ENCODE measurements around the gene ZNF521. TPM values are rescaled to one million over a fixed set of nuclear protein-coding genes. Genes with fewer than 3 reads are reported as not detected.

Gene ZNF521
- total RNA-seq, 1 experiment from 2014 or later = not detected

GRCh38 chr18:25190472-25190871, 161.5 kb downstream of the ZNF521 start:
- DNase-seq (ENCODE audit: low read depth) = no peak
- in situ Hi-C loops (cut with HindIII; ENCODE audit: low pct_unique_long_range_greater_than_20kb, low sequenced_read_pairs) = no loop called here

GRCh38 chr18:25189391-25190185, 162.4 kb downstream of the ZNF521 start:
- no peak for DNase-seq (ENCODE audit: low read depth)
- in situ Hi-C loops (cut with HindIII; ENCODE audit: low pct_unique_long_range_greater_than_20kb, low sequenced_read_pairs) = no loop called here

GRCh38 chr18:25187521-25188192, 164.3 kb downstream of the ZNF521 start:
- in situ Hi-C loops (cut with HindIII; ENCODE audit: low pct_unique_long_range_greater_than_20kb, low sequenced_read_pairs) = no loop called here
- DNase-seq (ENCODE audit: low read depth) = no peak

- in situ Hi-C loops (cut with HindIII; ENCODE audit: low pct_unique_long_range_greater_than_20kb, low sequenced_read_pairs) = no loop called here
- DNase-seq (ENCODE audit: low read depth) = no peak
These were observed 165.1 kb downstream of the ZNF521 start for GRCh38 chr18:25186871-25187270.

GRCh38 chr18:25181993-25182392, 170.0 kb downstream of the ZNF521 start:
- in situ Hi-C loops (cut with HindIII; ENCODE audit: low pct_unique_long_range_greater_than_20kb, low sequenced_read_pairs) = no loop called here
- DNase-seq (ENCODE audit: low read depth) = no peak

GRCh38 chr18:25181581-25181980, 170.4 kb downstream of the ZNF521 start:
- in situ Hi-C loops (cut with HindIII; ENCODE audit: low pct_unique_long_range_greater_than_20kb, low sequenced_read_pairs) = no loop called here
- DNase-seq (ENCODE audit: low read depth) = no peak

- no peak for DNase-seq (ENCODE audit: low read depth)
- in situ Hi-C loops (cut with HindIII; ENCODE audit: low pct_unique_long_range_greater_than_20kb, low sequenced_read_pairs) = no loop called here
These were observed 170.9 kb downstream of the ZNF521 start for GRCh38 chr18:25180973-25181548.

- in situ Hi-C loops (cut with HindIII; ENCODE audit: low pct_unique_long_range_greater_than_20kb, low sequenced_read_pairs) = no loop called here
- no peak for DNase-seq (ENCODE audit: low read depth)
These were observed 174.3 kb downstream of the ZNF521 start for GRCh38 chr18:25177631-25178030.

GRCh38 chr18:25176518-25177042, 175.4 kb downstream of the ZNF521 start:
- in situ Hi-C loops (cut with HindIII; ENCODE audit: low pct_unique_long_range_greater_than_20kb, low sequenced_read_pairs) = no loop called here
- DNase-seq (ENCODE audit: low read depth) = no peak

GRCh38 chr18:25175558-25176517, 176.1 kb downstream of the ZNF521 start:
- DNase-seq (ENCODE audit: low read depth) = no peak
- in situ Hi-C loops (cut with HindIII; ENCODE audit: low pct_unique_long_range_greater_than_20kb, low sequenced_read_pairs) = no loop called here

GRCh38 chr18:25174324-25174723, 177.6 kb downstream of the ZNF521 start:
- no peak for DNase-seq (ENCODE audit: low read depth)
- in situ Hi-C loops (cut with HindIII; ENCODE audit: low pct_unique_long_range_greater_than_20kb, low sequenced_read_pairs) = no loop called here

- in situ Hi-C loops (cut with HindIII; ENCODE audit: low pct_unique_long_range_greater_than_20kb, low sequenced_read_pairs) = no loop called here
- DNase-seq (ENCODE audit: low read depth) = no peak
These were observed 180.6 kb downstream of the ZNF521 start for GRCh38 chr18:25171334-25171733.

- in situ Hi-C loops (cut with HindIII; ENCODE audit: low pct_unique_long_range_greater_than_20kb, low sequenced_read_pairs) = no loop called here
- DNase-seq (ENCODE audit: low read depth) = no peak
These were observed 181.6 kb downstream of the ZNF521 start for GRCh38 chr18:25170402-25170801.

GRCh38 chr18:25169701-25170100, 182.3 kb downstream of the ZNF521 start:
- no peak for DNase-seq (ENCODE audit: low read depth)
- in situ Hi-C loops (cut with HindIII; ENCODE audit: low pct_unique_long_range_greater_than_20kb, low sequenced_read_pairs) = no loop called here

GRCh38 chr18:25167612-25168410, 184.2 kb downstream of the ZNF521 start:
- in situ Hi-C loops (cut with HindIII; ENCODE audit: low pct_unique_long_range_greater_than_20kb, low sequenced_read_pairs) = no loop called here
- DNase-seq (ENCODE audit: low read depth) = no peak

- DNase-seq (ENCODE audit: low read depth) = no peak
- in situ Hi-C loops (cut with HindIII; ENCODE audit: low pct_unique_long_range_greater_than_20kb, low sequenced_read_pairs) = no loop called here
These were observed 185.9 kb downstream of the ZNF521 start for GRCh38 chr18:25166113-25166512.

All from Caki2 (cell line).